Vagina (tissue), 2 donors: ENCODE measurements around the gene MAD1L1. TPM values are rescaled to one million over a fixed set of nuclear protein-coding genes. Genes with fewer than 3 reads are reported as not detected.

Source experiments
- DNase-seq, 2 donors: peaks; one replicate each; pipeline ENCODE4 v3.0.0-alpha.2; 2017; ENCODE audit errors: extremely low spot score in 2 of 2
- H3K27ac ChIP-seq: fragments of 200-600 bp; sonication (generic); one replicate; pipeline ENCODE4 v1.5.1; 2019
- H3K27me3 ChIP-seq: fragments of 200-600 bp; sonication (generic); one replicate; pipeline ENCODE4 v1.5.1; 2019
- H3K36me3 ChIP-seq, 2 donors: fragments of 200-600 bp; sonication (generic); one replicate each; pipeline ENCODE4 v1.5.1; 2017 to 2019
- H3K4me1 ChIP-seq: fragments of 200-600 bp; sonication (generic); one replicate; pipeline ENCODE4 v1.5.1; 2019
- H3K4me3 ChIP-seq, 2 donors: fragments of 200-600 bp; sonication (generic); 1 replicate in 1 of 2; 2 replicates in 1 of 2; pipeline ENCODE4 v1.5.1; 2016 to 2019
- H3K9me3 ChIP-seq: fragments of 200-600 bp; sonication (generic); one replicate; pipeline ENCODE4 v1.5.1; 2019
- CTCF ChIP-seq, 3 experiments: fragments of 450-650 bp in 2 of 3; fragments of 200-600 bp in 1 of 3; sonication (generic) in 1 of 3; IDR thresholded peaks; one replicate each; pipeline ENCODE4 v1.5.1; 2017 to 2019; ENCODE audit warnings: antibody characterized with exemption in 3 of 3, mild to moderate bottlenecking in 2 of 3, moderate library complexity in 2 of 3
- POLR2A ChIP-seq, 2 donors: fragments of 450-650 bp; IDR thresholded peaks; one replicate each; pipeline ENCODE4 v1.6.1; 2017; ENCODE audit warnings: antibody characterized with exemption in 2 of 2, mild to moderate bottlenecking in 2 of 2, moderate library complexity in 2 of 2
- POLR2AphosphoS5 ChIP-seq, 2 donors: sonication (generic); formaldehyde crosslinking; IDR thresholded peaks; one replicate each; pipeline ENCODE4 v1.9.0; 2017; ENCODE audit warnings: antibody characterized with exemption in 2 of 2, mild to moderate bottlenecking in 2 of 2, low read depth in 1 of 2; ENCODE audit not compliant: insufficient read depth in 1 of 2
- intact Hi-C: fragments of 100-400 bp; cut with DNase I; formaldehyde crosslinking; loops from one replicate; pipeline ENCODE4 v1.15.1; 2023
- total RNA-seq: library from RNA; depleted of rRNA; stranded (reverse); fragments of >200 nt; gene quantifications from one replicate; pipeline ENCODE4 v1.2.3, GENCODE V29; 2016

Gene MAD1L1
- total RNA-seq, 1 donor from 2014 or later: 62.4 TPM

GRCh38 chr7:2191016-2191415, 41.7 kb downstream of the MAD1L1 start:
- Histone ChIP-seq H3K4me3 (no peak overlapping the region), H3K27me3 (no peaks in the 10 kb centered on the region), H3K4me1 (no peaks in the 10 kb centered on the region), H3K27ac (no peak overlapping the region), H3K9me3 (no peaks in the 10 kb centered on the region), H3K36me3 (no peaks in the 10 kb centered on the region)
- no peak for TF ChIP-seq CTCF (IDR thresholded peaks at IDR 0.05)
- TF ChIP-seq POLR2A (IDR thresholded peaks at IDR 0.05): no peak
- TF ChIP-seq POLR2AphosphoS5 (IDR thresholded peaks at IDR 0.05; ENCODE audit: insufficient read depth in 1 of 2, low read depth in 1 of 2): no peak
- DNase-seq: no peak
- intact Hi-C loops: no loop called here

- H3K36me3 ChIP-seq: no peaks in the 10 kb centered on the region
- intact Hi-C loops: no loop called here
- H3K27me3 ChIP-seq: no peaks in the 10 kb centered on the region
- TF ChIP-seq CTCF (IDR thresholded peaks at IDR 0.05) (no peak), POLR2AphosphoS5 (IDR thresholded peaks at IDR 0.05; ENCODE audit: insufficient read depth in 1 of 2, low read depth in 1 of 2) (no peak), POLR2A (IDR thresholded peaks at IDR 0.05) (no peak)
- no peak overlapping the region for H3K27ac ChIP-seq
- no peak for DNase-seq
- no peaks in the 10 kb centered on the region for H3K9me3 ChIP-seq
- H3K4me1 ChIP-seq: no peaks in the 10 kb centered on the region
- H3K4me3 ChIP-seq: no peak overlapping the region
These were observed 42.2 kb downstream of the MAD1L1 start for GRCh38 chr7:2190531-2190930.

- intact Hi-C loops: no loop called here
- no peak for TF ChIP-seq POLR2A (IDR thresholded peaks at IDR 0.05)
- no peak for TF ChIP-seq CTCF (IDR thresholded peaks at IDR 0.05)
- no peaks in the 10 kb centered on the region for H3K27me3 ChIP-seq
- no peak overlapping the region for H3K27ac ChIP-seq
- H3K9me3 ChIP-seq: no peaks in the 10 kb centered on the region
- H3K36me3 ChIP-seq: no peaks in the 10 kb centered on the region
- H3K4me3 ChIP-seq: no peak overlapping the region
- no peak for DNase-seq
- no peaks in the 10 kb centered on the region for H3K4me1 ChIP-seq
These were observed 46.6 kb downstream of the MAD1L1 start for GRCh38 chr7:2186166-2186565.

GRCh38 chr7:2185715-2186114, 47.0 kb downstream of the MAD1L1 start:
- no peak for DNase-seq
- H3K9me3 ChIP-seq: no peaks in the 10 kb centered on the region
- no peaks in the 10 kb centered on the region for H3K27me3 ChIP-seq
- no peak overlapping the region for H3K4me3 ChIP-seq
- H3K36me3 ChIP-seq: no peaks in the 10 kb centered on the region
- no peaks in the 10 kb centered on the region for H3K4me1 ChIP-seq
- TF ChIP-seq POLR2A (IDR thresholded peaks at IDR 0.05): no peak
- no peak for TF ChIP-seq POLR2AphosphoS5 (IDR thresholded peaks at IDR 0.05; ENCODE audit: insufficient read depth in 1 of 2, low read depth in 1 of 2)
- no peak for TF ChIP-seq CTCF (IDR thresholded peaks at IDR 0.05)
- intact Hi-C loops: no loop called here
- no peak overlapping the region for H3K27ac ChIP-seq

DNA sequence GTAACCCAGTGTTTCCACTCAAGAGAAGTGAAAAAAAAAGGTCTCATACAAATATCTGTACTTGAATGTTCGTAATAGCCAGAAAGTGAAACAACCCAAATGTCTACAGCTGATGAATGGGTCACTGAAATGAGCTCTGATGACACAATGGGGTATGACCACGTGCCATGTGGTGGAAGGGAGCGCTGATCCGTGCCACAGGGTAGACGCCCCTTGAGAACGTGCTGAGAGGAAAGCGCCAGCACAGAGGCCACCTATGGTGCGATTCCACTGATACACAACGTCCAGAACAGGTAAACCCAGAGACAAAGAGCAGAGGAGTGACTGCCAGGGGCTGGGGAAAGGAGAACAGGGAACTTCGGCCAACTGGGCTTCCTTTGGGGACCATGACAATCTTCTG, 50.3 kb downstream of the MAD1L1 start:
- TF ChIP-seq CTCF (IDR thresholded peaks at IDR 0.05) (no peak), POLR2A (IDR thresholded peaks at IDR 0.05) (no peak), POLR2AphosphoS5 (IDR thresholded peaks at IDR 0.05; ENCODE audit: insufficient read depth in 1 of 2, low read depth in 1 of 2) (no peak)
- no peak overlapping the region for H3K4me3 ChIP-seq
- intact Hi-C loops: no loop called here
- H3K36me3 ChIP-seq: no peaks in the 10 kb centered on the region
- no peaks in the 10 kb centered on the region for H3K4me1 ChIP-seq
- no peak for DNase-seq
- H3K27ac ChIP-seq: no peak overlapping the region
- H3K9me3 ChIP-seq: no peaks in the 10 kb centered on the region
- H3K27me3 ChIP-seq: no peaks in the 10 kb centered on the region
